Activated effector memory CD4-positive, alpha-beta T cell treated with anti-CD3 and anti-CD28 coated beads, Interleukin-2, amount 50 U/mL, for 16 hours (primary cell): Measurements from ENCODE around the gene TMC1.

Experiments
- DNase-seq: peaks from one replicate; pipeline ENCODE4 v3.0.0-alpha.2; 2020

TMC1 gene

DNA sequence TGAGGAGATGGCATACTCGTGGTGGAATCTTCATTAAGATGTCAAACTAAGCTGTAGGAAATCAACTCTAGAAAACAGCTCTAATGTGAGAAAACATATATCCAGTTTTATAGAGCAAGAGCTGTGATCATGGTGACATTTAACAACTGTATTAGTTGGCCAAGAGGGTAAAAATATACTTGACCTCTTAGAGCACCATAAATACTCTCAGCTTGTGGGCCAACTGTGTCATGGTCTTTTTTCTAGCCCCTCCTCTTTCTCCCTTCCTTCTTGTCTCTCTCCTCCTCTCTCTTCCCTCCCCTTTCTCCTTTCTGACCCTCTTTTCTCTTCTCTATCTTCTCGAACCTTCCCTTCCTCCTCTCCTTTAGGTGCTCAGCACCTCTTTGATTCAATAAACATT is 54.7 kb downstream of the TMC1 start:
- DNase-seq: no peak

- no peak for DNase-seq
These were observed 55.9 kb downstream of the TMC1 start for GRCh38 chr9:72577212-72577753.

DNA sequence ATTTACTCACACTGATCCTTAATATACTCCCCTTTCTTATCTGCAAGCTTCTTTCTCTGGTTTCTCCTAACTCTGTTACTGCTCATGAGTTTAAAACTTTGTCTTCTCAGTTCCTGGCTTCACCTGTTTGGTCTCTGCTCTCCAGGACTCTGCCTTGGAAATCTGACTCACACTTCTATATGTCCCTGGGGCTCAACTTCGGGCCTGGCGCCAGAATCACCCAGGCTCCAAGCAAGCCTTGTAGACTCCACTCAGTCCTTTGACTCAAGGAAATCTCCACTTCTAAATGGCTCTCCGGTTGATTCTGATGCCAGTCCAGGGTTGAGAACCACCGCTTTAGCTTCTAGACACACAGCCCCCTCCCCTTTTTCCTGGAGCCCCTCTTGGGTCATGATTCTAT is 57.8 kb downstream of the TMC1 start:
- no peak for DNase-seq

DNA sequence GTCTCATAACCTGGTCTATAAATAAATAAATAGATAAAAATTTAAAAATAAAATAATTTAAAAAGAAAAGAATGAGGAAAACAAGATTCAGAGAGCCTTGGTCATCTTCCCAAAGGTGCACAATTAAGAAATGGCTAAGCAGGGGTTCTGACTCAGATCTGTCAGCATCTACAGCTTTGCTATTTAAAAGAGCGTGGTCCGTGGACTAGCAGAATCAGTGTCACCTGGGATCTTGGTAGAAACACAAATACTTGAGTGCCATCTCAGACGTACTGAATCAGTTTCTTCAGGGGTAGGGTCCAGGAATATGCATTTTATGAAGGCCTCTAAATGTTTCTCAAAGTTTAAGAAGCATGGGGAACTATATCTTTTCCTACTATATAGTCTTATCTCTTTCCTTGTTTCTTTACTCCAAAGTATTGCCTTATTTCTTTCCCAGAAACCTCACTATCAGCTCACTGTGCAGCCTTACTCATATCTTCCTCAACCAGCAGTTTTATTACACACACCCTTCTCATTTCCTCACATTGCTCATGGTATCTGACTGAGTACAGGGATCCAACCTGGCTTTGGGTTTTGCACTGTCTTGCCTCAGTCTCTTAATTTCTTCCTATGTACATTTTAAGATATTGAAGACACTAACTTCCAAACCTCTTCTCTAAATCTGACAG is 58.6 kb downstream of the TMC1 start:
- DNase-seq: no peak

DNA sequence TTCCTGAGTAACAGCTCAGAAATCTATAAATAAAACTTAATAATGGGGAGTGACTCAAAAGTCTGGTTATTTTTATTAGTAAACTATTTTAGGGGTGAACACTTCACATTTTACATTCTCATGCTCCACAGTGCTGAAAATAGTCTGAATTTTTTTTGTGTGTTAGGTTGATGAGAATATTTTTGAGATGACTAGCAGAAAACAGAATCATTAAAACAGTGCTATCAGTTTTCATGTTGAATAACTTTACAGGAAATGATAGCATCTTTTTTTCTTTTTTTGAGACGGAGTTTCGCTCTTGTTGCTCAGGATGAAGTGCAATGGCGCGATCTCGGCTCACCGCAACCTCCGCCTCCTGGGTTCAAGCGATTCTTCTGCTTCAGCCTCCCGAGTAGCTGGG is 60.3 kb downstream of the TMC1 start:
- DNase-seq: peak; percentile 67

- DNase-seq: no peak
These were observed 62.0 kb downstream of the TMC1 start for GRCh38 chr9:72583370-72583769.

DNA sequence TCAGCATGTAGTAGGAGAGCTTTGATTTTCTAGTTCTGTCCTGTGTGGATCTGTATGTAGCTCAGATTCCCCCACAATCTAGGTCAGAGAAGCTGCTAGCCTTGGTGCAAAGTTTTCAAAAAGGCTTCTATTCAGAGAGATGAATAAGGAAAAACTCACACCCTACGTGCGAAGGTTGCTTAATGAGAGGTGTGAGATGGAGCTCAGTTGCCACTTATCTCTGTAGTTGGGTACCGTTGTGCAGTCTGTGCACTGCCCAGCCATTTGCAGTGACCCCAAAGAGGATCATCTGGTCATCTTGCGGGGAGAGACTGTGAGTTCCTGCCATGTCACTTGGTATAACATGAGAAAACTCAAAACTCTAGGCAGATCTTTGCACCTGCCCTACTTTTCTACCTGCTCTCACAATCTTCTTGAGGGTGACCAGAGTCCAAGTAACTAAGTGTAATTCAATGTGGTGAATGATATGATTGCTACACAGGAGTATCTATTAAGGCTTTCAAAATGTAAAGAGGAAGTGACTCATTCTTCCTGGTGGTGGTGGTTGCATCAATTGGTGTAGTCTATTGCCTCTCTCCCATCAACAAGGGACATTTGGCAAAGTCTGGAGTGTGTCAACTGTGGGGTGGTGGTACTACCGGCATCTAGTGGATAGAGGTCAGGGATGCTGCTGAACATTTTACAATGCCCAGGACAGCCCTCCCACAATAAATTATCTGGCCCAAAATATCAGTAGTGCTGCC is 65.2 kb downstream of the TMC1 start:
- peak; percentile 64 for DNase-seq

DNA sequence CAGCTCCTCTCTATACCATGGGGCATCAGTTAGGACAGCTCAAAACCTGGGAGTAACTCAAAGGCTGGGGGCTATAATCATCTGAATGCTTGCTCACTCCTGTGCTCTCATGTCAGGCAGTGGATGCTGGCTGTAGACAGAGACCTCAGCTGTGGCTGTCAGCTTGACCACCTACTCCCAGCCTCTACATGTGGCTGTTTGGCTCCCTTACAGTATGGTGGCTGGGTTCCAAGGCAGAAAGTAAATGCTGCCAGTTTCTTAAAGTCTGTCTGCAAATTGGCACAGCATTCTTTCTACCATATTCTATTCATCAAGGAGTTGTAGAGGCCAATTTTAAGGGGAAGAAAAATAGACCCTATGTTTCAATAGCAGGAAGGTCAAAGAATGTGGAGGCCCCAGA is 66.9 kb downstream of the TMC1 start:
- no peak for DNase-seq

- no peak for DNase-seq
These were observed 68.5 kb downstream of the TMC1 start for GRCh38 chr9:72589667-72590521.

GRCh38 chr9:72590824-72591223 is 69.4 kb downstream of the TMC1 start:
- no peak for DNase-seq

DNA sequence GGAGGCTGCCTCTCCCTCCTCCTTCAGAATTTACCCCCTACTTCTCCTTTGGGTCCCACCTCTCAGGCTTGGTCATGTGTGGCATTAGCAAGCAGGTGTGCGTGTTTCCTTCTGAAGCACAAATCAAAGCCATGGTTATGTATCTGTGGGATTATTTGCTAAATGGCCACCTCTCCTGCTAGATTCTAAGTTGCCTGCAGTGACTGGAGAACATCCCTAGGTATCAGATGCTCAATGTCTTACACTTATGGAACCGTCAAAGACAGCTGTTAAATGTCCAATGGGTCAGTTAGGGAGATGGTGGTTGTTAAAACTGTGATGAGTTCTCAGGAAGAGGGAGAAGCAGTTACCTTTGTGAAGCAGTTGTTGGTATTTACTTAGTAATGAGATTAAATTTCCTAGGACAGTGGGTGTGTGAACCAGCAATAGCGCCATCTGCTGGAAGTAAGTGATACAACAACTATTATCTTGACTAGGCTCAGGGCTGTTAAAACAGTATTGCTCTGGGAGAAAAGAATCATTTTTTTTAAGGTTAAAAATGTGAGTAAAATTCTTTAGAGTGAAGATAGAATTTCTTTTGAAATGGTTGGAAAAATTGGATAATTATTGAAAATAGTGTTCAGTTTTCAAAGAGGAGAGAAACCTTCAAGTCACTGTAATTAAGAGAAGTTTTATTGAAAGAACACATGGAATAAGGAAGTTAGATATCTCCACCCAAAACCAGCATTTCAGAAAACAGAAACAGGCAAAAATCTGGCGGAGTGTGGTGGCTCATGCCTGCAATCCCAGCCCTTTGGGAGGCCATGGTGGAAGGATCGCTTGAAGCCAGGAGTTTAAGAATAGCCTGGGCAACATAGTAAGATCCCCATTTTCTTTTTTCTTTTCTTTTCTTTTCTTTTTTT is 71.3 kb downstream of the TMC1 start:
- no peak for DNase-seq

GRCh38 chr9:72596451-72597180 is 75.2 kb downstream of the TMC1 start:
- no peak for DNase-seq

DNA sequence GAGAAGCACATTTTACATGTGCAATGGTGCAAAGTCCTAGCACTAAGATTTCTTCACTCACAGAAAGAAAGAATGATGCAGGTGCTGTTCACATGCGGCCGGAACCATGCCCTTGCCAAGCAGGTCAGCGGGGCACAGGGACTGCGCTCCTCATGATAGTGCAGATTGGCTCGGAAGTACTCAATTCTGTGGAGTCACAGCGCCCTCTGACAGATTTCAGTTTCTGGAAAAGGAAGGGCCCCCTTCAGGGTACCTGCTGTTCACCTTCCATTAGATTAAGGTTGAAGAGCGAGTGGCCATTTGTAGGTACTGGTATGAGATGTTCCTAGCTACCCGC is 75.7 kb downstream of the TMC1 start:
- DNase-seq: no peak

GRCh38 chr9:72597601-72598000 is 76.2 kb downstream of the TMC1 start:
- no peak for DNase-seq

- no peak for DNase-seq
These were observed 77.2 kb downstream of the TMC1 start for GRCh38 chr9:72598639-72599038.

- DNase-seq: no peak
These were observed 78.6 kb downstream of the TMC1 start for GRCh38 chr9:72599874-72600534.

GRCh38 chr9:72600671-72601070 is 79.3 kb downstream of the TMC1 start:
- DNase-seq: no peak

GRCh38 chr9:72601615-72602014 is 80.2 kb downstream of the TMC1 start:
- DNase-seq: no peak

GRCh38 chr9:72612449-72612848 is 91.0 kb downstream of the TMC1 start:
- no peak for DNase-seq

- no peak for DNase-seq
These were observed 92.7 kb downstream of the TMC1 start for GRCh38 chr9:72614067-72614466.

DNA sequence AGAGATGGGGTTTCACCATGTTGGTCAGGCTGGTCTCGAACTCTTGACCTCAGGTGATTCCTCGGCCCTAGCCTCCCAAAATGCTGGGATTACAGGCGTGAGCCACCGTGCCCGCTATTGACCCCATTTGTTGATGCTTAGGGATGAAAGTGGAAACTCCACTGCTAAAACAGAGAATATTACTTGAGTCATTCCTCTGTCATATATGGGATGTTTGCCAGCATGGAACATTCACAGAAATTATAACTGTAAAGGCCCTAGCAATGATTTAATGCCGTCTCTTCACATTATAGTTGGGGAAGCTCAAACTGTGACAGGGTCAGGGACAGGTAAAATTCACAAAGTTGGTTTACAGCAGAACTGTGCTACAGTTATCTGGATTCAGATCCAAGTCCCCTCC is 94.5 kb downstream of the TMC1 start:
- no peak for DNase-seq
